Fibroblast of lung (primary cell): Measurements from ENCODE around the gene TGFBR3L.

Source experiments
- EZH2 ChIP-seq: IDR thresholded peaks from 2 replicates; pipeline ENCODE4 v1.5.1; 2012; ENCODE audit warnings: low read length, control low read depth, mild to moderate bottlenecking; ENCODE audit errors: missing control alignments
- TF ChIP-seq, protein P1 (sequence below), 2 donors: IDR thresholded peaks in 1 of 2; conservative IDR thresholded peaks in 1 of 2; 1 replicate in 1 of 2; 2 replicates in 1 of 2; pipeline ENCODE4 v1.5.1; 2011 to 2012; ENCODE audit warnings: low read length in 2 of 2, control low read depth in 1 of 2, inconsistent platforms in 1 of 2, low read depth in 1 of 2, mild to moderate bottlenecking in 1 of 2

DNA sequence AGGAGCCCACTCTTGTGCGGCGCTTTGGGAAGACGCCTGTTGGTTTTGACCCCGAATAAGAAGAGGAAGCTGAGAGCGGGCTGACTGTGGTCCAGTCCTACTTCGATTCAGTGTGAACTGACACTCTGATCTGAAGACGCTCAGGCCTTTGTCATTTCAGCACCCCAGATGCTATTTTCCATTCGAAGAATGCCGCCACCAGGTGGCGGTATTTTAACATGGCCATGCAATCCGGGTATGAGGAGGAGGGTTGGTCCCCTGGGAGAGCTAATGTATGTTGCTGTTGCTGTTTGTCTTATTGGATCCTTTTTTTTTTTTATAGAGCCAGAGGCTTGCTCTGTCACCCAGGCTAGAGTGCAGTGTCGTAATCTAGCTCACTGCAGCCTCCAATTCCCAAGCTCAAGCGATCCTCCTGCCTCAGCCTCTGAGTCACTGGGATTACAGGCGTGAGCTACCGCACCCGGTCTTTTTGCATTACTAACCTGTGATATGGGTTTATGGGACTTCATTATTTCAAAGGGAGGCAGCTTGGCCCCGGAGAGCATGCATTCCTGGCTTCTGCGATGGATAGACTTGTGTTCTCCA lies 29.6 kb downstream of the TGFBR3L start:
- TF ChIP-seq, protein P1, sequence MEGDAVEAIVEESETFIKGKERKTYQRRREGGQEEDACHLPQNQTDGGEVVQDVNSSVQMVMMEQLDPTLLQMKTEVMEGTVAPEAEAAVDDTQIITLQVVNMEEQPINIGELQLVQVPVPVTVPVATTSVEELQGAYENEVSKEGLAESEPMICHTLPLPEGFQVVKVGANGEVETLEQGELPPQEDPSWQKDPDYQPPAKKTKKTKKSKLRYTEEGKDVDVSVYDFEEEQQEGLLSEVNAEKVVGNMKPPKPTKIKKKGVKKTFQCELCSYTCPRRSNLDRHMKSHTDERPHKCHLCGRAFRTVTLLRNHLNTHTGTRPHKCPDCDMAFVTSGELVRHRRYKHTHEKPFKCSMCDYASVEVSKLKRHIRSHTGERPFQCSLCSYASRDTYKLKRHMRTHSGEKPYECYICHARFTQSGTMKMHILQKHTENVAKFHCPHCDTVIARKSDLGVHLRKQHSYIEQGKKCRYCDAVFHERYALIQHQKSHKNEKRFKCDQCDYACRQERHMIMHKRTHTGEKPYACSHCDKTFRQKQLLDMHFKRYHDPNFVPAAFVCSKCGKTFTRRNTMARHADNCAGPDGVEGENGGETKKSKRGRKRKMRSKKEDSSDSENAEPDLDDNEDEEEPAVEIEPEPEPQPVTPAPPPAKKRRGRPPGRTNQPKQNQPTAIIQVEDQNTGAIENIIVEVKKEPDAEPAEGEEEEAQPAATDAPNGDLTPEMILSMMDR (conservative IDR thresholded peaks at IDR 0.05 in 1 of 2, IDR thresholded peaks at IDR 0.05 in 1 of 2; ENCODE audit: low read depth in 1 of 2, low read length in 2 of 2) = peak; percentile 77 to 78
- TF ChIP-seq EZH2 = no peak
